Putamen (tissue), 1 donor: ENCODE measurements around the gene SP7.
"Not testable (repeated sequence)": the region's sequence is repeated elsewhere in the genome, so short reads cannot be mapped to it uniquely, and the experiment has no call there.

Experiments used
- DNase-seq: peaks from one replicate; pipeline ENCODE4 v3.0.0-alpha.2; 2016; ENCODE audit warnings: low spot score

Gene SP7

DNA sequence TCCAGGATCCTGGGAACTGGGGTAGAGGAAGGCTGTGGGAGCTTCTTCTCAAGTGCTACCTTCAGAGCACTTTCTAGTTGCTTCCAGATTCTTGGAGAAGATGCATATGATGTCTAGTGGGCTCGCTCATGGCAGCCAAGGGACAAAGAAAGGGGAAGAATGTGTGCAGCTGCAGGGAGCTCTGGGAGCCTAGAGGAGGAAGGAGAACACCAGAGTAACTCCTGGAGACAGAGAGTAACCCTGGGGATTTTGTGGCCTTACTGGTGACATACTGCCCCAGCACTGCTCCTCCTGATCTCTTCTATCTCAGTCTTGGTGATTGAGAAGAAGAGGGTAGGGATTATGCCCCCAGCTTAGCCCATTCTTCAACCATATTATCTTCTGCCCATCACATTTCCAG, 10.3 kb upstream of the SP7 start:
- no peak for DNase-seq

- DNase-seq: no peak
Observed at GRCh38 chr12:53345486-53346188, 9.5 kb upstream of the SP7 start.

GRCh38 chr12:53344824-53345485, 8.8 kb upstream of the SP7 start:
- peak; percentile 83 for DNase-seq

DNA sequence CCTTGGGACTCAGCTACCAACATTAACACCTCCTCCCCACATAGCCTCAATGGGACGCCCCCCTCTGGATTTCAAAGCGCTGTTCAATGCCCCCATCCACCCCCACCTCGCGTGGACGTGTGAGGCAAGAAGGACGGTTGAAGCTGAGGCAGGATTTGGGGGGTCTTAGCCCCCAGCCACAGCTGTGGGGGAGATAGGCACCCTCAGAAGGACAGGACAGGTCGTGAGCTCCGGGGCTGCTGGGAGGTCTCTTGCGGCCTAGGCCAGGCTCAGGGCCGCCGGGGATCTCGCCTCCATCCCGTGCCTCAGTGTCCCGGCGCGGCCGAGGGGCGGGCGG, 8.3 kb upstream of the SP7 start:
- DNase-seq: no peak

DNA sequence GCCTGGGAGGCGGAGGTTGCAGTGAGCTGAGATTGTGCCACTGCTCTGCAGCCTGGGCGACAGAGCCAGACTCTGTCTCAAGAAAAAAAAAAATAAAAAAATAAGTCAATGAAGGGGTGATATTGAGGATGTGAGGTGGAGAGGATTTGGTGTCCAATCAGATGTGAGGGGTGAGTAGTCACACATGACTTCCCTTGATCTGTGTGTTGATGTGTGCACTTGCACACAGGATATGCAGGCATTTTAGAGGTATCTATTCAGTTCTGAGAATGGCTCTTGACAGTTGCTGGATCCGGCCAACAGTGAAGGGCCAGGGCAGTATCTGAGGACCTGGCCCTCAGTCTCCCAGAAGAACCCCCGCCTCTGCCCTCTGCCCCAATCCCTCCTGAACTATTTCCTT, 7.8 kb upstream of the SP7 start:
- no peak for DNase-seq

- DNase-seq: no peak
Observed at GRCh38 chr12:53343449-53343848, 7.3 kb upstream of the SP7 start.

DNA sequence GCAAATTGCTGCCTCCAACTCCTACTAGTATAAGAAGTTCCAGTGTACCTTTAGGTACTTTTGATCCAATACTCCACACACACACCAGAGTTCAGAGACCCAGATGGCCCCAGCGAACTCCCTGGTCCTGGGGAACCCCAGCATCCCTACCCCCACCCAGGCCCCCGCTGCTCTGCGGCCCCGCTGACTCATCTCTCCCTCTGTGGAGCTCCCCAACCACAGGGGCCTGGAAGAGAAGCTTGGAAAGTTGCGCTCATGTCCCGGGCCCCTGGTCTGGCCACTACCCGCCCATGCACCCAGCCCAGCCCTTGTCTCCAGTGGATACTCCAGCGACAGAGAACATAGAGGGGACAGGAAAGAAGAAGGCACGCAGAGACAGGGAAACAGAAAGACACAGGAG, 4.2 kb upstream of the SP7 start:
- no peak for DNase-seq

- no peak for DNase-seq
Observed at GRCh38 chr12:53338916-53339315, 2.8 kb upstream of the SP7 start.

GRCh38 chr12:53338017-53338416, 1.9 kb upstream of the SP7 start:
- no peak for DNase-seq

- DNase-seq: no peak
Observed at GRCh38 chr12:53334822-53335221, 1.3 kb downstream of the SP7 start.

DNA sequence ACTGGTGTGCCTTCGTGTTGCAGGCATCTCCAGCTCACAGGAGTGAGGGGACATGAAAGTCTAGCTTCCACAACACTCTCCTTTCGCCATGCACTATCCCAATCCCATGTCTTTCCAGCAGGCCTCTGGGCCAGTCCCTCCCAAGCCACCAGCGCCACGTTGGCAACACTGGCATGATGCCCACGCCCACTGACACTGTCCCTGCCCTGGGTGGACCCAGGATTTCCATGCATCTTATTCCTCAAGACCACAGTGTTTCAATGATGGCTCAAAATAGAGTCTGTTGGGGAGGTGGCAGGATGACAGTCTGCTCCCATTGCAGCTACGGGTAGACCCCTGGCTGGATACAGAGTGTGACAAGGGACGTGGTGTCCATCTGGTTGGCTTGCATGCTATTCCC, 2.3 kb downstream of the SP7 start:
- DNase-seq: no peak

DNA sequence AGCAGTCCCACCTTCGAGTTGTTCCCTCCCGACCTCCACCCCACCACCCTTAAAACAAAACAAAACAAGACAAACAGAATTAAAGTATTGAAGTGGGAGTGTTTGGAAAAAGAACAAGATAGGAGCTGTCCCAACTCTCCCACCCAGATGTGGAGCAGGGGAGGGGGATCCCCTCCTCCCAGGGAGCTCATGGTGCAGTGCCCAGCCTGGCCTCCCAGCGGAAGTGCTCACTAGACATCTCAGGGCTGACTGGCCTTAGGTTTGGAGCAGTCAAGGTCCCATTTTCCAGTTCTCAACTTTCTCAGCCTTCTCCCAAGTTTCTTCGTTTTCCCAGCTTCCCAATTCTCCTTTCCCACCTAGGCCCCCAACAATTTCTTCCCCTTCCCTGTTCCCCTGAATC, 2.9 kb downstream of the SP7 start:
- no peak for DNase-seq

- no peak for DNase-seq
Observed at GRCh38 chr12:53332744-53333143, 3.4 kb downstream of the SP7 start.

GRCh38 chr12:53332339-53332738, 3.8 kb downstream of the SP7 start:
- not testable (repeated sequence) for DNase-seq

- no peak for DNase-seq
Observed at GRCh38 chr12:53330671-53331070, 5.5 kb downstream of the SP7 start.

- DNase-seq: no peak
Observed at GRCh38 chr12:53328043-53328435, 8.1 kb downstream of the SP7 start.

- DNase-seq: no peak
Observed at GRCh38 chr12:53327435-53328042, 8.6 kb downstream of the SP7 start.

- no peak for DNase-seq
Observed at GRCh38 chr12:53326460-53327185, 9.5 kb downstream of the SP7 start.

DNA sequence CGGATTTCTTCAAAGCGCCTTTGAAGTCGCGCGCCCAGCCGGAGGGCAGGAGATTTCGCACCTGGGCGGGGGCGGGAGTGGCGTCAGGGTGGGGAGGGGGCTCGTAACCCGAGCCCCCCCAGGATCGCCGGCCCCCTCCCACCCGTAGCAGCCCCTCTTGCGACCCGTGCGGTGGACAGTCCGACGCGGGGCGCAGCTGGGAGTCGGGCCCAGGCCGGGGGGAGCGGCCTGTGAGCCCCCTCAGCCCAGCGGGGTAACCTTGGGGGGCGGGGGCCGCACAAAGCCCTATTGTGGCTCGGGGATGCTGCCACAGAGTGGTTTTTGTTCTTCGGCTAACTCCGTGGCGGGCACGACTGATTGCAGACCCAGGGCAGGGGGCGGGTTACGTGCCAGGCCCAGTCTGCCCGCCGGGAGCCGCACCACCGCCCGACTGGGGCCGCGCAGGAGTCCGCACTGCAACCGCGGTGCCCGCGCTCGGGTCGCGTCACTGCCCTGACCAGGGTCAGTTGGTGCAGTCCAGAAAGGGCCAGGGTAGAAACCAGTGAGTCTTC, 10.6 kb downstream of the SP7 start:
- peak; percentile 90 for DNase-seq

DNA sequence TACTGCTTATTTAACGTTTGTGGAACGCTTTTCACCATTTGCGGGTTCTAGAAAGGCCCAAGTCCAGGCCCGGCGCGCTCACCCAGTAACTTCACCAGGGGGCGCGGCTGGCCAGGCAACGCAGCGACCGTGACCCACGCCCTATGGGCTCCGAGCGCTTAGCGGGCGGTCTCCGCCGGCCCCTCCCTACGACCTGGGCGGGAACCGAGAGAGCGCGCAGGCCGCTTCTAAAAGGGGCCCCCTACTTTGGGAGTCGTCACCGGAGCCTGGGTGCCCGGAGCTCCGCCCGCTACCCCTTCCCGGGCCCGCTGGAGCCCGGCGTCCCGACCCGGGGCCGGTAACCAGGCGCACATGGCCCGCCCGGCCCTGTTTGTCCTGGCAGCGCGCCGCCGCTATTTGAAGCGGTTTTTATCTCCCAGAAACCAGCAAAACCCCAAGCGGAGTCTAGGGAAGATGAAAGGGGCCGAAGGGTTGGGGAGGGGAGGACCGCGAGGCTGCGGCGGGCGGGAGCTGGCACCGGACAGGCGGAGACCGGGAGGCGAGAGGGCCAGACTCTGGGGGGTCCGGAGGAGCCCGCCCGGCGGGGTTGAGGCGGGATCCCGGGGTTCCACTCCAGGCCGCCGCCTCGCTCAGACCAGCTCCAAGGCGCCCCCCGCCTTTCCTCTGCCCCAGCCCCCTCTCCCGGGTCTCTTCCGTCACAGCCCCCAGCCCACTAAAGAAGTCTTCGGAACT, 11.2 kb downstream of the SP7 start:
- DNase-seq: peak; percentile 93

- no peak for DNase-seq
Observed at GRCh38 chr12:53324113-53324778, 11.9 kb downstream of the SP7 start.
